Hepatic stellate cell (primary cell): ENCODE results near the gene ANKFY1.
A peak's percentile ranks its signal among the peaks of the same experiment; 100 is the strongest.

Experiments used
- DNase-seq: peaks from one replicate; pipeline ENCODE4 v3.0.0; 2011; ENCODE audit warnings: low spot score

Gene ANKFY1

DNA sequence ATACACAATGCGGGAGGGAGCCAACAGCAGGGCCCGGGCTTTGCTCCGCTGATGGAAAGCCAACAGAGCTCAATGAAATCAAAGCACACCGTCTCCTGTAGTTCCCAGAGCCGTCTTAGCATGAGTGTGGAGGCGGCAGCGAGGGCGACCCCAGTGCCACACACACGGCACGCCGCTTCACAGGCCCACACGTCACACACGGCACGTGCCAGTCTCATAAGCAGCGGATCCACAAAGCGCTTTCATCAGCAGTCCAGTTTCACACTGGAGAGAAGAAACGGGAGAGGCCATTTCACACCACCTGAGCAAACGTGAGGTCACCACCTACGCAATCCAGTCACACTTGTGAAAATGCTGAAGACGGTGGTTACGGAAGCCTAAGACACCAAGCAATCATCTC lies 86.0 kb downstream of the ANKFY1 start:
- DNase-seq, result no peak

- DNase-seq, result no peak
These were observed 86.8 kb downstream of the ANKFY1 start for GRCh38 chr17:4176808-4177472.

DNA sequence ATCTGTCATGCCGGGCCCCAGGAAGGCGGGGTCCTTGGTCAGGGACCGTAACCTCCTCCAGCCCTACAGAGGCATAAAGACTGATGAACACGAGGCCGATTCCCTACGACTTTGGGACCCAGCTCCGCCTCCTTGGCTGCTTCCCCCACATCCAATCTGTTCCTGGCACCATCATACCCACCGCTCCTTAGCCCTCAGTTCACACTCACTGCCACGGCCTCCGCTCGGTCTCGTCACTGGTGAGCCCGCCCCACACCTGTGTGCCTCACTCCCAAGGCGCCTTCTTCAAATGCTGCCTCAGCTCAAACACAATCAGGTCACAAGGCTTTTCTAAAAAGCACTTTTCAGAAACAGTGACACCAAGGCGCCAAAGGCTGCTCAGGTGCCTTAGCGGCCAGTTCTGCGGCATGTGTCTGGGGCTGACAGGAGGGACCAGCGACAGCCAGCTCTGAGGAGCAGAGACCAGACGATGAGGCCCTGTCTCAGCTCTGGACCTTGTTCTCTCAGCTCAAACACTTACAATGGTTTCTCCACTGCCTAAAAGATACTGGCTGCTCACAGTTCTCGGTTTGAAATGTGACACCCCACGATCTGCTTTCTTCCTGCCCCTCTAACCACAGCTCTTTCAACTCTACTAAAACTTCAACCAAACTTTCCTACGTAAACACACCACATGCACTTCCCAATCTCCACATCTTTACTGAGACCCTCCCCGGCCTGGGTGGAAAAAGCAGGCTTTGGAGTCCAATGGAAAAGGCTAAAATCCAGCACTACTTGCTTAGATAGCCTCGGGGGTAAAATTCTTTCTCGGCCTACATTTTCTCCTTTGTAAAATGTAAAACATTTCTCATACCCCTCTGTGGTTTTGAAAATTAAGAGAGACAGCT lies 87.6 kb downstream of the ANKFY1 start:
- DNase-seq, result no peak

DNA sequence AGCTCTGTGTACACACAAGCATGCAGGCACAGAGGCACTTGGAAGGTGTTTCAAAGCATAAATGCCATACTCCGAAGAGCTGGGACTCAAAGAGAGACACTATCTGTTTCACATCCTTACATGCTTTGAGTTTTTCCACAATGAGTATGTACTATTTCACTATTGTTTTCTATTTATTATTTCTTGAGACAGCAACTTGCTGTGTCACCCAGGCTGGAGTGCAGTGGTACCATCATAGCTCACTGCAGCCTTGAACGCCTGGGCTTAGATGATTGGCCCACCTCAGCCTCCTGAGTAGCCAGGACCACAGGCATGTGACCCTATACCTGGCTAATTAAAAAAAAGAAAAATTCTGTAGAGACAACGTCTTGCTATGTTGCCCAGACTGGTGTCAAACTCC lies 89.2 kb downstream of the ANKFY1 start:
- DNase-seq, result no peak

GRCh38 chr17:4173781-4174180 lies 90.0 kb downstream of the ANKFY1 start:
- DNase-seq, result no peak

DNA sequence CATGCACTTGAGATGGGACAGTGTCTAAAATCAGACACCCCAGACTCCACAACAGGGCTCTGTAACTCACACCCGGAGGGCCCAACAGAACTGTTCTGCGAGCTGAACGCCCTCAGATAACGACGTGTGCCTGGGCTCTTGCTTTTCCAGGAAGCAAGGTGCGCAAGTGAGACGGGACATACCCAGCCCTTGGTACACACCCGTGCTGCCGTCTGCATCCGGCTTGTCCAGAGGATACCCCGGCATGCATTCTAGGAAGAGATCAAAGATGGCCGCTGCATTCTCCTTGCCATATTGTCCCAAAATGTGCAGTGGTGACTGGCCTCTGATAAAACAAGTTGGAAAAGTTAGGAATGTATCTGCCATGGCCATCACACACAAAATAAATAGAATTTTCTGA lies 91.4 kb downstream of the ANKFY1 start:
- DNase-seq, result no peak

DNA sequence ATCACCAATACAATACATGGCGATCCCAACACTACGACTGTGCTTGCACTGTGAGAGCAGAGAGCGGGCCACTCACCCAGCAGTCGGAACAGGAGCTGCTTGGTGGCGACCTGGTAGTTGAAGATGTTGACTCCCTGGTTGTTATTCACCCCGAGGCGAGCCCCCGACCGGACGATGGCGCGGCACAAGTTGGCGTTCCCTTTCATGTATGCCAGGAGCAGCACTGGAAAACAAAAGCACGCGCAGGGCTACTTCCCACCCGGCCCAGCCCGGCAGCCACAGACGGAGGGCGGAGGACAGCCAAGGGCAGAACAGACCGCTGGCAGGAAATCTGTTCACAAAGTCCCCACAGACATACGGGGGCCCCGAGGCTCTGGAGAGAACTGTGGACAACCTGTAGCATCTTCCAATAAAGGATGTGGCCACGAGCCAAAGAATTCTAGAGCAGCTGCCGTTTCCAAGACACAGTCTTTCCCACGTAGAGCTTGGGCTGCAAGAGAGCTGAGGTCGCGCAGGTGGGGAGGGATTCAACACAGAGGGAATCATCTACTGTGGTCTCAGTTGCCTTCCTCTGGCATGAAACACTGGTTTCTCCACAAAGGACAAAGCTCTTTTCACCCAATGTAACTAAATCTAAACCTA lies 93.0 kb downstream of the ANKFY1 start:
- no peak for DNase-seq

DNA sequence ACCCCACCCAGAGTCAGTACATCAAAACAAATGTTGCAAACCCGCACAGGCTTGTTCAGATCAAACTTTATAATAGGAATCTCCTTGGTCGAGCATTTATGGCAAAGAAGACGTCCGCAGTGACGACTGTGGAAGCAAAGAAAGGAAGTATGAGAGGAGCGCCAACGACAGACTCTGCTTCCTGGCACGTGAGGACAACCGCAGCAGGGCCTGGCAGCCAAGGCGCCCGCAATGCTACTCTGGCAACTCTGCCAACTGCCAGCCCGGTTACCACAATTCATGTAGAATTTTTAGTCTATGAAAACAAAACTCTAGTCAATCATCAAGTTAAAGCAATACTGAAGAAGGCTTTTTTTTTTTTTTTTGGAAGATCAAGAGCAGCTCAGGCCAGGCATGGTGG lies 96.0 kb downstream of the ANKFY1 start:
- no peak for DNase-seq

DNA sequence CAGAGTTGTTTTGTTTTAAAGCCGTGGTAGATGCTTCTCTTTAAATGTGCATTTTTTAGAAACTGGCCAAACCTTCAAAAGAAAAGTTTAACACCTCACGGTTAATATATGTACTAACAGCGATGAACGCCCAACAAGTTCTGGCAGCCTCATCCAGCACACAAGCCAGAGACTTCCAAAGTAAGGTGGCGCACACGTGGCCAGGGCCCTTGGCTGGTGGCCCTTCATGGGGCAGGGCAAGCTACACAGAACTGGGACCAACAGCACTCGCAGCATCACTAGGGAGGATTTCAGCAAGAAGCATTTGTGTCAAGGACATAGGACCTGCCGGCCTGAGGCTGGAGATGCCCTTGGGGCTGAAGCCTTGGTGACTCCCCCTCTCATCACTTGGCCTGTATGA lies 97.4 kb downstream of the ANKFY1 start:
- no peak for DNase-seq

DNA sequence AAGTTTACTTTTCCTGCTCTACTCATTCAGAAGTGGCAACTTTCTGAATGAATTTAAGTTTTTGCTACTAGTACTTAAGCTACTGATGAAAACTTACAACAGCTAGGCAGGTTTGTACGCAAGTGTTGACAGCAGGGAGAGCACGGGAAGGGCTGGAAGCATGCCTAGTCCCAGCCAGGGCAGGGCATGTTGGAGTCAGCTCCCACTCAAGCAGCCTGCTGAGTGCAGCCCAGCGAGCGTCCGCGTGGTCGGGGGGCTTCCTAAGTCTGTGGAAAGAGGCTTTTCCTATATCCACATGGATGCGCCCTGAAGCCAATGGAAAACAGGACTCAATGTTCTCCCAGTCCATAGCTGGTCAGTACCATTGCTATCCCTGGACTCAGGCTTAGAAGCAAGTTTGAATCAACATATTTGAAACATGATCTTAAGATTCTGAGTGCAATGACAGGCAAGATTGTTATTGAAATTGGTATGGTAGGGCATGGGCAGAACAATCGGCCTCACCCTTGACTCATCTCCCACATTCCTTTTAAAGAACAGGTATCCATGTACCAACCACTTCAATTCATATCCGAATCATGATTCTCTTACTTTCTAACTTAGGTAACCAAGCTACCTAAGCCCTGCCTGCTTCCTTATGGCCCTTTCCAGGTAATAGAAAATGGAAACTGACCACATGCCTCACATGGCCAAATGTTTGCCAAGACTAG lies 98.3 kb downstream of the ANKFY1 start:
- DNase-seq, result no peak

- DNase-seq, result no peak
These were observed 99.8 kb downstream of the ANKFY1 start for GRCh38 chr17:4163951-4164350.

- no peak for DNase-seq
These were observed 100.9 kb downstream of the ANKFY1 start for GRCh38 chr17:4162775-4163466.

DNA sequence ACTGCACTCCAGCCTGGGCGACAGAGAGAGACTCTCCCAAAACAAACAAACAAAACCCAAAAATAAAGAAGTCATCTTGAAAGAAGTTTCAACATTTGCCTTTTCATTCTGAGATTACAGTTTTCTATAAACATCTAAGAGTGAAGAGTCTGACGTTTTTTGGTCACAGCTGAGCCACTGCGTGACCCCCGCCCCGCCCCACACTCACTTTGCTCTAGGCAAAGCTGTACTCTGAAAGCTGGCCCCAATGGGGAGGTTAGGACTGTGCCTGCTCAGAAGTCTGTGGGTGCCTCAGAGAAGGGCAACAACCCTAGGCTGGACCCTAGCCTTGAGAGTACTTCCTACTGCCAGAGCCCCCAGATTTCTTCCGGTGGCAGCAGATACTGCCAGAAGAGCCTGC lies 101.5 kb downstream of the ANKFY1 start:
- DNase-seq, result no peak

DNA sequence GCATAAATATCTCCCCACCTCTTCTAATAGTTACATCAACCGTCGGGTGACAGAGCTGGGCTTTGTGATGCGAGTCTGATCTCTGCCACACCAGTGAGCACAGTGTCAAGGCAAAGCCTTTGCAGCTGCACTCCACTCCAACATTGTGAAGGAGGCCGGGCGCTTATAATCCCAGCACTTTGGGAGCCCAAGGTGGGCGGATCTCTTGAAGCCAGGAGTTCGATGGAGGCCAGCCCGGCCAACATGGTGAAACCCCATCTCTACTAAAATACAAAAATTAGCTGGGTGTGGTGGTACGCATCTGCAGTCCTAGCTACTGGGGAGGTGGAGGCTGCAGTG lies 101.8 kb downstream of the ANKFY1 start:
- no peak for DNase-seq

DNA sequence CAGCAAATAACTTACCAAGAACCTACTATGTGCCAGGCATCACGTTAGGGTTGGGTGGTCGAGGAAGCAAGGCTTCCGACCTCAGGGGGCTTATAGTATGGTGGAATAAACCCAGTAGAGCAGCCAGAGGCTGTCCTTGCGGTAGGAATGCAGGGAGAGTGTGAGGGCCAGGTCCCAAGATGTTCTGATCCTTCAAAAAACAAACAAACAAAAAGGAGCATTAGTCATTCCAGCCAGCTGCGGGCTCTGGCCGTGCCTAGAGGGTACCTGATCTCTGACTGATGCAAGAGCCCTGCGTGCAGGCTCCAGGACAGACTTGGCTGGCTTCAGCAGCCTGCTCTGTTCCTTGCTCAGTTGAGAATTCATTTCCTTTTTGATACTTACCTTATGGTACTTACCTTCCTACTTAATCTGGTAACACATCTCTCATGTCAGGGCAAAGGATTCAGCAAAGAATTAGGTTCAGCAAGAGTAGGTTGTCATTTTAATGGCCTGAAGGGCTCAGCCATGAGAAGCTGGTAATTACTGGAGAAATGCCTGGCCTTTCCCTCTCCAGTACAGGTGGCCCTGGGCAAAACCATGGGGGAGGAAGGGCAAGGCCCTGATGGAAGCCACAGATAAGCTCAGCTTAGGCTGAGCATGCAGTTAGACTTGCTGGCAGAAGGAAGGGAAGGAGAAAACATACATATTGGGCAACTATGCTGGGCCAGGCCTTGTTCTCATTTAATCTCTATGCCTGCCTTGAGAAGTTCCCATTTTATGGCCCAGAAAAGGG lies 102.4 kb downstream of the ANKFY1 start:
- DNase-seq, result peak; percentile 85

DNA sequence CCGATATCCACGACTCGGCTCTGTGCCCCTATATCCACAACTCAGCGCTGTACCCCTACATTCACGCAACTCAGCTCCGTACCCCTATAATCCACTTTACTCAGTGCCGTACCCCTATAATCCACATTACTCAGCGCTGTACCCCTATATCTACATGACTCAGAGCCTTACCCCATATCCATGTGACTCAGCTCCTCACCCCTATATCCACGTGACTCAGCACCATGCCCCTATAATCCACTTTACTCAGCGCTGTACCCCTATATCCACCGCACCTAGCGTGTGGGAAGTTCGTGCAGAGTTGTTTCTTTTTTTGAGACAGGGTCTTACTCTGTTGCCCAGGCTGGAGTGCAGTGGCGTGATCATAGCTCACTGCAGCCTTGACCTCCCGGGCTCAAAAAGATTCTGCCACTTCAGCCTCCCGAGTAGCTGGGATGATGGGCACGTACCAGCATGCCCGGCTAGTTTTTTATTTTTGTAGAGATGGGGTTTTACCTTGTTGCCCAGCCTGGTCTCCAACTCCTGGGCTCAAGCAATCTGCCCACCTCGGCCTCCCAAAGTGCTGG lies 103.4 kb downstream of the ANKFY1 start:
- DNase-seq, result no peak

- DNase-seq, result no peak
These were observed 104.0 kb downstream of the ANKFY1 start for GRCh38 chr17:4159761-4160160.

DNA sequence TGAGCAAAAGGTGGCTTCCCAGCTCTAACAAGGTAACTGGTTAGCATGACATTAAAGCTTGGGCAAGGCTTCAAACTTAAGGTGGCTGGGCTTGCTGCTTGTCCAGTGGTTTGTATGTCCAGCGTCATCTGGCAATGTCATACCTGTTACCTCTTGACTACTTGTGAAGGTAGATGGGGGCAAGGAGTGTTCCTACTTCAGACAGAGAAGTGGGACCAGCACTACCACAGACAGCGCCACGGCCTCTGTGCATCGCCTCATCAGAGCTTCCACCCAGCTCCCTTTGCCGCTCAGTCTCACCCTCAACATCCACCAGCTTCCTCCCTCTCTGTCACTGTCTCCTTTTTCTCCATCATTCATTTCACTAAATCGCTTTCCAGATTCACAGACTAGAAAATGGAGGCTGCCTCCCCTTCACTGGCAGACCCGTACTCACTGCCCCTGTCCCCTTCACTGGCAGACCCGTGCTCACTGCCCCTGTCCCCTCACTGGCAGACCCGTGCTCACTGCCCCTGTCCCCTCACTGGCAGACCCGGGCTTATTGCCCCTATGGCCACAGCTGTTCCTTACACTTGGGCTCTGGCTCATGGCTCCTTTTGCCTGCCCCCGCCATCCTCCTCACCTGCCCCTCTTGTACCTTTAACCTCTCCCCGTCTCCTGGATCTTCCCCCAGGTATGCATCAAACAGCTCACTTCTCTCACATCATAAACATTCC lies 106.0 kb downstream of the ANKFY1 start:
- no peak for DNase-seq

DNA sequence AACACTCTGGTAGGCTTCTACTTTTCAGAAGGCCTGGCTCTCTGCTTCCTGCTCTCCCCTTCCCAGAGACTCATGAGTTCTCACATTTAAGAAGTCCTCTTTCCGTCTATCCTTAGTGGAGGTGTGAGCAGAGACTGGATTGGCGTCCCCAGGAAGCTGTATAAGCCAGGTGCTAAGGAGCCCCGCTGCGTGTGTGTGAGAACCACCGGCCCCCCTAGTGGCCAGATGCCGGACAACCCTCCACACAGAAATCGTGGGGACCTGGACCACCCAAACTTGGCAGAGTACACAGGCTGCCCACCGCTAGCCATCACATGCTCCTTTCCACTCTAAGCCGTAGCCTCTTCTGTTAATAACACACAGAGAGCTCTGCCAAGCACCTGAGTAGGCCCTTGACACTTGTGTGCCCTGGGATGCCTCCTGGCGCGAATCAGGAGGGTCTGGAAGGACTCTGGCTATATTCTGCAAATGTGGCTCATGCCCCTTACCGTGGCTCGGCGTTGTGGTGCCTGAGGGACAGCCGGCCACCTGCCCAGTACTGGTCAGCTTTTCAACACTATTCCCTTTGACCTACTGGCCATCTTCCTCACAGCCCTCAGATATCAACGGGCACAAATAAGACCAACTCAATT lies 106.9 kb downstream of the ANKFY1 start:
- DNase-seq, result no peak
